HG02610 (cell line): ENCODE measurements around the gene KLHL30.

Experiments used
- ATAC-seq: cut with Tn5 transposase; IDR thresholded peaks from one replicate; pipeline ENCODE4 v1.9.1; 2021; ENCODE audit warnings: mild to moderate bottlenecking, moderate library complexity; ENCODE audit not compliant: unreplicated experiment

KLHL30 gene

GRCh38 chr2:238130111-238130695 is 8.3 kb upstream of the KLHL30 start:
- ATAC-seq: no peak

- ATAC-seq: no peak
Measured at GRCh38 chr2:238130696-238131628, 7.5 kb upstream of the KLHL30 start.

- ATAC-seq: no peak
Measured at GRCh38 chr2:238131761-238132462, 6.6 kb upstream of the KLHL30 start.

DNA sequence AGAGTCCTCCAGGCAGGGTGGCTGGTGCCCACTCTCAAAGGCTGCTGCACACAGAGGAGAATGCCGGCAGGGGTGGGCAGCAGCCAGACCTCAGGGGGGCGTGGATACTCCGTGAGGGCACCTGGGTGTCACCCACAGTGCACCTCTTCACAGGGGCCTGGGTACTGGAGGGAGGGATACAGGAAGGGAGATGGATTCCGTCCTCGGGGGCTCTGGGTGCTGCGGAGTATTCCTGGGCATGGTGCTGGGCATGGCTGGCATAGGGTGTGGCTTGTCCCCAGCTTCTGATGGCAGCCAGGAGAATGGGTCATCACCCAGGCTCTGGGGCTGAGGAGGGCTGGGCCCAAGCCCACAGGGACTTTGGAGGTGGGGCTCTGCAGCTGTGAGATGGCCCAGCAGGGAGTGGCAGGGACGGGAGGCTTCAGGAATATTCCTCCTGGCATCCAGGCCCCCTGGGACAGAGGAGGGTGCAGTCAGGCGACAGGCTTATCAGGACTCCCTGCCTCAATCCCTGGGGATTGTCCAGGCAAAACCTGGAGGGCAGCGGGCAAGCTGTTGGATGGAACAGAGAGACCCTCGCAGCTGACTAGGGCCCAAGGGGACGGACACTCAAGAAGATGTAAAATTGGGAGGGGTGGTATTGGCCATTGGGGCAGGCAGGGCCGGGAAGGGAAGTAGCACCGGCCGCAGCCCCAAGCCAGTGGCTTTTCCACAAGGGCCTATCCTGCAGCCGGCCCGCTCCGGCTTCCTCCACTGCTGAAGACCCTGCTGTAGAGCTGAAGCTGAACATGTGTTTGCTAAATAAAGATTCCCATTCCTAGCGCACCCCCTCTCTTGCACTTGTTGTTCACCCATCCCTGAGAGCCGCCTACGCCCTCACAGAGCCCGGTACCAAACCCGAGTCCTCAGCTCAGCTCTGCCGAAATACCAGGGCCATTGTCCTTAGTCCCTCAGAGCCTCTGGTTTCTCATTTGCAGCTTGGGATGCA is 5.7 kb upstream of the KLHL30 start:
- ATAC-seq: no peak

GRCh38 chr2:238133499-238134392 is 4.7 kb upstream of the KLHL30 start:
- ATAC-seq: no peak

GRCh38 chr2:238134393-238134785 is 4.1 kb upstream of the KLHL30 start:
- no peak for ATAC-seq

DNA sequence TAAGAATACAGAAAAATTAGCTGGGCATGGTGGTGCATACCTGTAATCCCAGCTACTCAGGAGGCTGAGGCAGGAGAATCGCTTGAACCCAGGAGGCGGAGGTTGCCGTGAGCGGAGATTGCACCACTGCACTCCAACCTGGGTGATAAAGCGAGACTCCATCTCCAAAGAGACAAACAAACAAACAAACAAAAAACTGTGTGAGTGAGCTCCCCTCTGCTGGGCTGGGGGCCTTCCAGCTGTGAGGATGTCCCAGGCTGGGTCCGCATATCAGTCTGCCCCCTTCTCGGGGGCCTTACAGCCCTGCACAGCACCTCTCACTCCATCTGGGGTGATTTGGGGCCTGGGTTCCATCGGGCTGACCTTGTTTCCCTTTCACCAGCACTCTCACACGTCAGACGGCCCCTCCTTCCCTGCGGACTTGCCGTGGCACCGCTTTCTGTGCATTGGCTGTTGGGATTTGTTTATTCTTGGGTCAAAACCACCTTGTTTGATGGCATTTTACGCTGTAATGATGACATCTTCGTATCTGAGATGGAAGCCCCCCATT is 2.8 kb upstream of the KLHL30 start:
- no peak for ATAC-seq

DNA sequence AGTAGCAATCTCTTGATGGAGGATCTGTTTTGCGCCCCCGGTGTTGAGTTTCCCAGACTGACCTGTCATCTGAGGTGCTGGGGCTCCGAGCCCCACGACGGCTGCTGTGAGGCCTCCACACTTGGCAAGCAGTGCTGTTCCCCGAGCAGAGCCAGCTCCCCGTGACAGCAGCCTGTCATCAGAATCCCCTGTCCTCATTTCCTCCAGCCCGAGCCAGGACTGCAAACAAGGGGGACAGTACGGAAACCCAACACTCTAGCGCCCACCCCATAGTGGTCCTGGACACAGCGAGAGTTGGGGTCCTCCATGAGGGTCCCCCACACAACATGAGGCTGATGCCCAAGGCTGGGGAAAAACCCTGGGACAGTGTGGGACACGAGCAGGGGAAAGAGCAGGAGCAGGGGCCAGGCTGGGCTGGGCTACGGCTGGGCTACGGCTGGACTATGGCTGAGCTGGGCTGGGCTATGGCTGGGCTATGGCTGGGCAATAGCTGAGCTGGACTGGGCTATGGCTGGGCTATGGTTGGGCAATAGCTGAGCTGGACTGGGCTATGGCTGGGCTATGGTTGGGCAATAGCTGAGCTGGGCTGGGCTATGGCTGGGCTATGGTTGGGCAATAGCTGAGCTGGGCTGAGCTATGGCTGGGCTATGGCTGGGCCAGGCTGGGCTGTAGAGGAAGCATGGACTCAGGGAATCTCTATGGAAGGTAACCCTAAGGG is 1.5 kb upstream of the KLHL30 start:
- ATAC-seq: no peak

DNA sequence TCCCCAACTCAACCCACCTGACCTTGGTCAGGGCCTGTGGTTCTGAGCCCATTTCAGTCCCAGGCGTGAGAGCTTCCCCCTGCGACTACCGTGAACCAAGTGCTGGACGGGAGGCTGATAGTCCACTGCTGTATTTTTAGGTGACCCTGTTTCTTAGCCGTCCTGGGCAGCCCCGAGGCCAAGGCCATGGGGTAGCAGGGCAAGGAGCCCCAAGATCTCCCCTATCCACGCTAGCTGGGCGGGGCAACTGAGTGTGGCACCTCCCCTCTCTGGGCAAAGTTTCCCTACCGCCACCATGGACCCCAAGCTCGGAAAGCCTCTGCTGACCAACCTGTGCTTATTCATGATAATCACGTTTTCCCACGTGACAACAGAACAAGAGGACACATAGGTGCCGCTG is 583 bp upstream of the KLHL30 start:
- no peak for ATAC-seq

DNA sequence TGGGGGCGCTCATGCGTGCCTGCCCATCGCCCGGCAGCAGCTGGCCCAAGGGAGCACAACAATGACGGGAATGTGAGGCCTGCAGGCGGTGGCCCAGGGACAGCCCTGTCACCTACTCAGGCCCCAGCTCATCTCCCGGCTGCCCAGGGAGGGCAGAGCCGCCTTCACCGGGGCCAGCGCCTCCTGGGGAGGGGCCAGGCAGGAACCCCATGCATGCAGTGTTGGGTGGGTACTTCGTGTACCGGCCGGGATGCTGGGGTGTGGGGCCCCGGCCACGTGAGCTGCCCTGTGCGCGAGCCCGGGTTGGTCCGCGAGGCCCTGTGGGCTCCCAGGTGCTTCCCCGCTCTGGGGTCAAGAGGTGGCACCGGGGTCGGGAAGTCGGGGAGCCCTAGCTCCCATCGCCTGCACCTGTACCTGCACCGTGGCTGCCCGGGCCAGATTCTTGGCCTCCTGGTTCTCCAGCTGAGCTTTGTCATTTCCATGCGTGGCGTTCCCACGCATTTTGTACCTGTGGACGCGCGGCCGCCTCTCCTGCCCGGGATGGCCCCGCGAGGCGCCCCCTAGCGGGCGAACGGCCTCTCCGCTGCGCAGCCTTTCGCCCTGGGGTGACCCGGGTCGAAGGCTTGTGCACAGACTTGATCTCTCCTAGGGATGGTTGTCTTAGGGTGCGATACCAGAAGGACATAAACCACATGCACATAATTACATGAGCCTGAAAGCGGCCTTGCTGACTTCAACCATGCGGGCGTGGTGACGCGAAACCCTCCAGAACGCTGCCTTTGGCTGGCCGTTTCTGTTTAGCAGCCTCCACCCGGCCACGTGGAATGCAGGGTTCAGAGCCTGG is 950 bp downstream of the KLHL30 start:
- ATAC-seq: no peak

- no peak for ATAC-seq
Measured at GRCh38 chr2:238140040-238140439, 1.6 kb downstream of the KLHL30 start.

- no peak for ATAC-seq
Measured at GRCh38 chr2:238140721-238141540, 2.5 kb downstream of the KLHL30 start.

GRCh38 chr2:238141541-238142318 is 3.3 kb downstream of the KLHL30 start:
- ATAC-seq: no peak

GRCh38 chr2:238142382-238143205 is 4.1 kb downstream of the KLHL30 start:
- no peak for ATAC-seq

- ATAC-seq: no peak
Measured at GRCh38 chr2:238143239-238143951, 4.9 kb downstream of the KLHL30 start.
